BE2C (cell line): ENCODE results near the gene ANP32A.

Experiments used
- DNase-seq: peaks from one replicate; pipeline ENCODE4 v3.0.0-alpha.2; 2020
- H3K27me3 ChIP-seq: fragments of 250-450 bp; sonication (Bioruptor Pico); 2 replicates; pipeline ENCODE4 v1.5.1; 2020; ENCODE audit warnings: mild to moderate bottlenecking
- H3K36me3 ChIP-seq: fragments of 250-450 bp; sonication (Bioruptor Pico); 2 replicates; pipeline ENCODE4 v1.5.1; 2020; ENCODE audit warnings: mild to moderate bottlenecking
- H3K4me1 ChIP-seq: fragments of 250-450 bp; sonication (Bioruptor Pico); 2 replicates; pipeline ENCODE4 v1.5.1; 2020
- H3K4me3 ChIP-seq: 2 replicates; pipeline ENCODE4 v1.5.1; 2011; ENCODE audit warnings: low read depth, low read length
- H3K9me3 ChIP-seq: fragments of 250-450 bp; sonication (Bioruptor Pico); 2 replicates; pipeline ENCODE4 v1.5.1; 2020
- CTCF ChIP-seq: IDR thresholded peaks from 2 replicates; pipeline ENCODE4 v1.5.1; 2012; ENCODE audit warnings: mild to moderate bottlenecking, low read depth, low read length

ANP32A gene

DNA sequence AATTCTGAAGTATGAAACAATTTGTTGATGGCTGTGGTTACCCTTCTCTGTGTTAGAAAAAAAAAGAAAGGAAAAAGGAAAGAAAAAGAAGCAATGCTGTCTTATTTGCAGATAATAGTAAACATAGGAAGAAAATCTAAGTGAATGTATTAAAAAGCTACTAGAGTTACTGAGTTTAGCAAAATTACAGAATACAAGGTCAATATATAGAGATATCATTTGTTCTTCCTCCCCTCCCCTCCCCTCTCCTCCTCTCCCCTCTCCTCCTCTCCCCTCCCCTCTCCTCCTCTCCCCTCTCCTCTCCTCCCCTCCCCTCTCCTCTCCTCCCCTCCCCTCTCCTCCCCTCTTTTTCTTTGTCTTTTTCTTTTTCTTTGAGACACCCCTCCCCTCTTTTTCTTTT, 69.1 kb downstream of the ANP32A start:
- Histone ChIP-seq H3K4me1 (no peaks in the 10 kb centered on the region), H3K27me3 (no peaks in the 10 kb centered on the region), H3K9me3 (no peaks in the 10 kb centered on the region; the same call in 1 of the 2 replicates), H3K4me3 (no peak overlapping the region), H3K36me3 (no peaks in the 10 kb centered on the region)
- no peak for TF ChIP-seq CTCF
- DNase-seq = no peak

GRCh38 chr15:68749793-68750192, 70.9 kb downstream of the ANP32A start:
- Histone ChIP-seq H3K4me3 (no peak overlapping the region), H3K9me3 (no peaks in the 10 kb centered on the region), H3K36me3 (no peaks in the 10 kb centered on the region), H3K27me3 (no peaks in the 10 kb centered on the region), H3K4me1 (no peaks in the 10 kb centered on the region)
- no peak for DNase-seq
- TF ChIP-seq CTCF = no peak

GRCh38 chr15:68749365-68749764, 71.3 kb downstream of the ANP32A start:
- no peak for DNase-seq
- Histone ChIP-seq H3K9me3 (no peaks in the 10 kb centered on the region), H3K27me3 (no peaks in the 10 kb centered on the region), H3K36me3 (no peaks in the 10 kb centered on the region), H3K4me3 (no peak overlapping the region), H3K4me1 (no peaks in the 10 kb centered on the region)
- no peak for TF ChIP-seq CTCF

- Histone ChIP-seq H3K9me3 (no peaks in the 10 kb centered on the region), H3K4me1 (no peaks in the 10 kb centered on the region), H3K27me3 (no peaks in the 10 kb centered on the region), H3K36me3 (no peaks in the 10 kb centered on the region), H3K4me3 (no peak overlapping the region)
- no peak for TF ChIP-seq CTCF
- DNase-seq = no peak
Measured at GRCh38 chr15:68743256-68743655, 77.4 kb downstream of the ANP32A start.

- H3K9me3 ChIP-seq = no peaks in the 10 kb centered on the region
- H3K36me3 ChIP-seq = no peaks in the 10 kb centered on the region
- H3K27me3 ChIP-seq = no peaks in the 10 kb centered on the region
- DNase-seq = no peak
- no peak overlapping the region for H3K4me3 ChIP-seq
- no peak for TF ChIP-seq CTCF
- peaks cover 3% of the 10 kb centered on the region; the same call in 1 of the 2 replicates for H3K4me1 ChIP-seq
Measured at GRCh38 chr15:68739390-68740080, 81.2 kb downstream of the ANP32A start.

- Histone ChIP-seq H3K27me3 (no peaks in the 10 kb centered on the region), H3K4me1 (peaks cover 10% of the 10 kb centered on the region), H3K4me3 (no peak overlapping the region), H3K36me3 (no peaks in the 10 kb centered on the region), H3K9me3 (no peaks in the 10 kb centered on the region)
- DNase-seq = no peak
- no peak for TF ChIP-seq CTCF
Measured at GRCh38 chr15:68735610-68736009, 85.1 kb downstream of the ANP32A start.
